DOHH2 (cell line): ENCODE measurements around the gene IQSEC1.

Experiments
- CTCF ChIP-seq: fragments of 200-600 bp; sonication (generic); IDR thresholded peaks from one replicate; pipeline ENCODE4 v1.5.1; 2014; ENCODE audit warnings: antibody characterized with exemption, mild to moderate bottlenecking, low read depth, low read length; ENCODE audit not compliant: poor library complexity, severe bottlenecking
- EZH2phosphoT487 ChIP-seq: fragments of 200-600 bp; sonication (generic); IDR thresholded peaks from 2 replicates; pipeline ENCODE4 v1.6.1; 2017; ENCODE audit warnings: borderline replicate concordance, mild to moderate bottlenecking, antibody characterized with exemption, low read length, moderate library complexity, mixed read lengths

DNA sequence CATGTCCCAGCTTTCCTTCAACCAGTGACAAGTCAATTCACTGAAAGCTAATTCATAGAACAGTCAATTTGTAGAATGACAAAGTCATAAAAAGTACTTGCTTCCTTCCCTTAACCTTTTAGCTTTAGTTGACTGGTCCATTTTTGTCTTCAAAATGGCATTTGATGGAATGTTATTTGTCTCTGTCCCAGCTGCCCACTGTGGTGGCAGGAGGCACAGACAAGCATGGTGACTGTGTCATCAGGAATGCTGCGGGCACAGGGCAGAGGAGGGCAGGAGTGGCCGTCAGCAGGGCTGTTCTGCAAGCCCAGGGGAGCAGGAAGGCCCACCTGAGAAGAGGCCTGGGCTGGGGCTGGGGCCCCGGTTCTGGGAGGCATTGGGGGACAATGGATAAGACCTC, 10.0 kb downstream of the IQSEC1 start:
- no peak for TF ChIP-seq CTCF
- no peak for TF ChIP-seq EZH2phosphoT487
